SHP77 (cell line): Measurements from ENCODE around the gene SPI1.

Source experiments
- DNase-seq, 2 experiments: peaks; one replicate each; lab custom pipeline; 2025; lab: John Stamatoyannopoulos, UW

SPI1 gene

GRCh38 chr11:47378010-47378835 lies at the start of gene SPI1:
Gene SPI1, minus strand, starts transcription at chr11:47378547. Its CDS starts 194 bp downstream, at chr11:47378353.
- no peak for DNase-seq

GRCh38 chr11:47426062-47426956 lies 48.0 kb upstream of the SPI1 start, which contains the start of gene PSMC3:
Gene PSMC3, minus strand, starts transcription at chr11:47426439. Its CDS starts 160 bp downstream, at chr11:47426279.
- peak; percentile 98 to 99 for DNase-seq

- DNase-seq, result no peak
Measured at GRCh38 chr11:47425611-47426010, 47.3 kb upstream of the SPI1 start.

- DNase-seq, result no peak
Measured at GRCh38 chr11:47418454-47419259, 40.3 kb upstream of the SPI1 start.

GRCh38 chr11:47417712-47418111 lies 39.4 kb upstream of the SPI1 start:
- no peak for DNase-seq

GRCh38 chr11:47415949-47416472 lies 37.7 kb upstream of the SPI1 start:
- DNase-seq, result no peak

- no peak for DNase-seq
Measured at GRCh38 chr11:47415091-47415854, 36.9 kb upstream of the SPI1 start.

GRCh38 chr11:47414685-47415070 lies 36.3 kb upstream of the SPI1 start:
- no peak for DNase-seq

GRCh38 chr11:47413908-47414684 lies 35.7 kb upstream of the SPI1 start:
- no peak for DNase-seq

- no peak for DNase-seq
Measured at GRCh38 chr11:47413351-47413750, 35.0 kb upstream of the SPI1 start.

GRCh38 chr11:47411884-47412746 lies 33.8 kb upstream of the SPI1 start:
- peak; percentile 44 to 64 for DNase-seq

GRCh38 chr11:47410370-47411264 lies 32.3 kb upstream of the SPI1 start:
- no peak for DNase-seq

GRCh38 chr11:47409440-47410369 lies 31.4 kb upstream of the SPI1 start:
- DNase-seq, result no peak

- no peak for DNase-seq
Measured at GRCh38 chr11:47408598-47409439, 30.5 kb upstream of the SPI1 start.

- peak; percentile 84 to 97 for DNase-seq
Measured at GRCh38 chr11:47407746-47408590, 29.6 kb upstream of the SPI1 start, which contains the start of gene SLC39A13. Gene SLC39A13, plus strand, starts transcription at chr11:47408590. Its CDS starts 1,505 bp downstream, at chr11:47410095.
